ENCODE data around the gene REL.

DNA sequence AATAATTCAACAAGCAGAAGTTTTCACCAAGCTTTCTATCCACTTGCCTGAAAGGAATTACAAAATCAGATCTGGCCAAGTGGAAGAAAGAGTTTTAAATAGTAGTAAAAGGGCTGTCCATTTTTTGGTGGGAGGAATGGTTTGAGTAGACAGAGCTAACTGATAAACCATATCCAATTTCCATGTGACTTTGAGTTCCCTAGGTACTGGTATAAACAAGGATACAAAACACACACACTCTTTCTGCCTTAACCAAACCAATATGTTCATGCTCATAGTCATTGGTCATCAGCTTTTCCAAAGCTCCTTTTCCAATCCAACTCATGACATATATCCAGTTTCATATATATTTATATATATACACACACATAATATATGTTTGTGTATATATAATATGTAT, 49.5 kb upstream of the REL start:
- TF ChIP-seq, protein P1, sequence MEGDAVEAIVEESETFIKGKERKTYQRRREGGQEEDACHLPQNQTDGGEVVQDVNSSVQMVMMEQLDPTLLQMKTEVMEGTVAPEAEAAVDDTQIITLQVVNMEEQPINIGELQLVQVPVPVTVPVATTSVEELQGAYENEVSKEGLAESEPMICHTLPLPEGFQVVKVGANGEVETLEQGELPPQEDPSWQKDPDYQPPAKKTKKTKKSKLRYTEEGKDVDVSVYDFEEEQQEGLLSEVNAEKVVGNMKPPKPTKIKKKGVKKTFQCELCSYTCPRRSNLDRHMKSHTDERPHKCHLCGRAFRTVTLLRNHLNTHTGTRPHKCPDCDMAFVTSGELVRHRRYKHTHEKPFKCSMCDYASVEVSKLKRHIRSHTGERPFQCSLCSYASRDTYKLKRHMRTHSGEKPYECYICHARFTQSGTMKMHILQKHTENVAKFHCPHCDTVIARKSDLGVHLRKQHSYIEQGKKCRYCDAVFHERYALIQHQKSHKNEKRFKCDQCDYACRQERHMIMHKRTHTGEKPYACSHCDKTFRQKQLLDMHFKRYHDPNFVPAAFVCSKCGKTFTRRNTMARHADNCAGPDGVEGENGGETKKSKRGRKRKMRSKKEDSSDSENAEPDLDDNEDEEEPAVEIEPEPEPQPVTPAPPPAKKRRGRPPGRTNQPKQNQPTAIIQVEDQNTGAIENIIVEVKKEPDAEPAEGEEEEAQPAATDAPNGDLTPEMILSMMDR (IDR thresholded peaks at IDR 0.05): no peak
- TF ChIP-seq POLR2AphosphoS5 (IDR thresholded peaks at IDR 0.05; ENCODE audit: low read depth, low read length) (no peak), SIN3A (IDR thresholded peaks at IDR 0.05; ENCODE audit: borderline replicate concordance, insufficient read depth, low read depth, low read length) (no peak)
- TF ChIP-seq, protein P2, sequence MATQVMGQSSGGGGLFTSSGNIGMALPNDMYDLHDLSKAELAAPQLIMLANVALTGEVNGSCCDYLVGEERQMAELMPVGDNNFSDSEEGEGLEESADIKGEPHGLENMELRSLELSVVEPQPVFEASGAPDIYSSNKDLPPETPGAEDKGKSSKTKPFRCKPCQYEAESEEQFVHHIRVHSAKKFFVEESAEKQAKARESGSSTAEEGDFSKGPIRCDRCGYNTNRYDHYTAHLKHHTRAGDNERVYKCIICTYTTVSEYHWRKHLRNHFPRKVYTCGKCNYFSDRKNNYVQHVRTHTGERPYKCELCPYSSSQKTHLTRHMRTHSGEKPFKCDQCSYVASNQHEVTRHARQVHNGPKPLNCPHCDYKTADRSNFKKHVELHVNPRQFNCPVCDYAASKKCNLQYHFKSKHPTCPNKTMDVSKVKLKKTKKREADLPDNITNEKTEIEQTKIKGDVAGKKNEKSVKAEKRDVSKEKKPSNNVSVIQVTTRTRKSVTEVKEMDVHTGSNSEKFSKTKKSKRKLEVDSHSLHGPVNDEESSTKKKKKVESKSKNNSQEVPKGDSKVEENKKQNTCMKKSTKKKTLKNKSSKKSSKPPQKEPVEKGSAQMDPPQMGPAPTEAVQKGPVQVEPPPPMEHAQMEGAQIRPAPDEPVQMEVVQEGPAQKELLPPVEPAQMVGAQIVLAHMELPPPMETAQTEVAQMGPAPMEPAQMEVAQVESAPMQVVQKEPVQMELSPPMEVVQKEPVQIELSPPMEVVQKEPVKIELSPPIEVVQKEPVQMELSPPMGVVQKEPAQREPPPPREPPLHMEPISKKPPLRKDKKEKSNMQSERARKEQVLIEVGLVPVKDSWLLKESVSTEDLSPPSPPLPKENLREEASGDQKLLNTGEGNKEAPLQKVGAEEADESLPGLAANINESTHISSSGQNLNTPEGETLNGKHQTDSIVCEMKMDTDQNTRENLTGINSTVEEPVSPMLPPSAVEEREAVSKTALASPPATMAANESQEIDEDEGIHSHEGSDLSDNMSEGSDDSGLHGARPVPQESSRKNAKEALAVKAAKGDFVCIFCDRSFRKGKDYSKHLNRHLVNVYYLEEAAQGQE (IDR thresholded peaks at IDR 0.05; ENCODE audit: insufficient read depth in 1 of 2, low read depth in 2 of 2, low read length in 1 of 2): no peak
